GM12878 (cell line): Measurements from ENCODE around the gene CAT. TPM values are rescaled to one million over a fixed set of nuclear protein-coding genes. Genes with fewer than 3 reads are reported as not detected.

Source experiments
- ATAC-seq: fragments of 200-7000 bp; cut with Tn5 transposase; 3 replicates; pipeline ENCODE4 v1.9.1; 2020; ENCODE audit warnings: mild to moderate bottlenecking, moderate library complexity
- BruUV-seq: library from RNA; stranded (reverse); fragments of 400-500 nt; replicated peaks from 2 replicates; lab custom pipeline; 2021; lab: Mats Ljungman, UMichigan
- CTCF ChIA-PET: fragments of 300-600 bp; sonication (Branson Sonifier 250); formaldehyde crosslinking; extraction: SDS; loops from one replicate; lab custom pipeline; 2021; ENCODE audit warnings: inconsistent platforms; lab: Yijun Ruan, JAX
- POLR2A ChIA-PET: fragments of 350-600 bp; formaldehyde crosslinking; extraction: SDS; loops from one replicate; lab custom pipeline; 2021; ENCODE audit warnings: inconsistent platforms; lab: Charles Lee
- RAD21 ChIA-PET: fragments of 300-600 bp; sonication (Branson Sonifier 250); formaldehyde crosslinking; loops from one replicate; lab custom pipeline; 2023; ENCODE audit warnings: antibody characterized with exemption; ENCODE audit not compliant: unreplicated experiment; lab: Charles Lee
- SMC1A ChIA-PET: fragments of 300-600 bp; sonication (Branson Sonifier 250); formaldehyde crosslinking; loops from one replicate; lab custom pipeline; 2023; ENCODE audit not compliant: unreplicated experiment, uncharacterized antibody; lab: Charles Lee
- DNase-seq: peaks from one replicate; pipeline ENCODE4 v3.0.0-alpha.2; 2011; ENCODE audit warnings: low read depth, low spot score
- FAIRE-seq: peaks from 3 replicates; lab custom pipeline; 2011; peaks lifted over from hg19 to GRCh38; lab: Jason Lieb, UNC
- H2AFZ ChIP-seq: 2 replicates; pipeline ENCODE4 v1.6.0; 2011; ENCODE audit warnings: low read depth, low read length, control low read depth; ENCODE audit not compliant: control insufficient read depth
- H3K27ac ChIP-seq: 2 replicates; pipeline ENCODE4 v1.5.1; 2011; ENCODE audit warnings: control low read depth; ENCODE audit not compliant: control insufficient read depth, insufficient read depth
- H3K27me3 ChIP-seq, 2 experiments: replicated peaks in 1 of 2; 2 replicates each; pipeline versions ENCODE4 v1.6.0 to v1.6.1; 2011; ENCODE audit warnings: low read length in 1 of 2; ENCODE audit not compliant: control insufficient read depth in 2 of 2, insufficient read depth in 2 of 2
- H3K36me3 ChIP-seq, 2 experiments: 2 replicates each; pipeline ENCODE4 v1.5.1; 2011; ENCODE audit warnings: low read length in 1 of 2; ENCODE audit not compliant: control insufficient read depth in 2 of 2, insufficient read depth in 2 of 2
- H3K4me1 ChIP-seq: 2 replicates; pipeline ENCODE4 v1.6.1; 2011; ENCODE audit warnings: mild to moderate bottlenecking, low read length, moderate library complexity, mixed read lengths; ENCODE audit not compliant: control insufficient read depth, insufficient read depth
- H3K4me2 ChIP-seq: 2 replicates; pipeline ENCODE4 v1.6.0; 2011; ENCODE audit warnings: control low read depth; ENCODE audit not compliant: control insufficient read depth, insufficient read depth
- H3K4me3 ChIP-seq: fragments of 200-600 bp; sonication (generic); 2 replicates; pipeline ENCODE4 v1.5.1; 2016
- H3K79me2 ChIP-seq: 2 replicates; pipeline ENCODE4 v1.6.0; 2011; ENCODE audit warnings: low read length; ENCODE audit not compliant: control insufficient read depth, insufficient read depth
- H3K9ac ChIP-seq: 2 replicates; pipeline ENCODE4 v1.8.0; 2011; ENCODE audit warnings: low read length, control low read depth, mixed read lengths; ENCODE audit not compliant: control insufficient read depth, insufficient read depth
- H3K9me3 ChIP-seq: replicated peaks from 3 replicates; pipeline ENCODE4 v1.5.1; 2011; ENCODE audit warnings: mild to moderate bottlenecking, low read length; ENCODE audit not compliant: control insufficient read depth, insufficient read depth
- H4K20me1 ChIP-seq: 2 replicates; pipeline ENCODE4 v1.6.0; 2011; ENCODE audit not compliant: control insufficient read depth, insufficient read depth
- E2F4 ChIP-seq: IDR thresholded peaks from 2 replicates; pipeline ENCODE4 v1.6.1; 2012; ENCODE audit warnings: low read depth, low read length, improper control_type of control experiment
- IRF3 ChIP-seq: fragments of 450-650 bp; IDR thresholded peaks from 2 replicates; pipeline ENCODE4 v1.6.1; 2014; ENCODE audit warnings: mild to moderate bottlenecking
- NR2C1 ChIP-seq: fragments of 450-650 bp; IDR thresholded peaks from 2 replicates; pipeline ENCODE4 v1.6.1; 2017; ENCODE audit warnings: antibody characterized with exemption, mild to moderate bottlenecking, moderate library complexity
- PML ChIP-seq: IDR thresholded peaks from 2 replicates; pipeline ENCODE4 v1.6.1; 2012; ENCODE audit warnings: low read length, inconsistent platforms
- POLR2AphosphoS5 ChIP-seq: IDR thresholded peaks from 2 replicates; pipeline ENCODE4 v1.6.1; 2011; ENCODE audit warnings: mild to moderate bottlenecking, low read length, inconsistent platforms
- RFX5 ChIP-seq: IDR thresholded peaks from 2 replicates; pipeline ENCODE4 v1.6.1; 2011; ENCODE audit warnings: low read depth, low read length, improper control_type of control experiment
- SUPT20H ChIP-seq: IDR thresholded peaks from 2 replicates; pipeline ENCODE4 v1.6.1; 2011; ENCODE audit warnings: low read depth, mild to moderate bottlenecking, low read length, moderate library complexity, borderline replicate concordance; ENCODE audit not compliant: control insufficient read depth
- SUZ12 ChIP-seq: fragments of 200-600 bp; sonication (generic); IDR thresholded peaks from one replicate; pipeline ENCODE4 v1.6.1; 2018; ENCODE audit warnings: antibody characterized with exemption, mild to moderate bottlenecking; ENCODE audit not compliant: unreplicated experiment
- TBL1XR1 ChIP-seq: IDR thresholded peaks from 2 replicates; pipeline ENCODE4 v1.6.1; 2012; ENCODE audit warnings: low read depth, low read length, improper control_type of control experiment
- TCF3 ChIP-seq: IDR thresholded peaks from 2 replicates; pipeline ENCODE4 v1.6.1; 2012; ENCODE audit warnings: low read depth, mild to moderate bottlenecking, low read length, borderline replicate concordance; ENCODE audit not compliant: insufficient read depth
- WGBS: methylation state at CpG from one replicate; pipeline ENCODE4 v1.1.6; 2016; ENCODE audit warnings: low lambda C conversion rate; ENCODE audit not compliant: insufficient replicate concordance, insufficient coverage; ENCODE audit errors: missing lambda C conversion rate; 5-methylcytosine and 5-hydroxymethylcytosine counted together
- in situ Hi-C: fragments of 300-500 bp; cut with MboI; formaldehyde crosslinking; loops from 9 replicates; pipeline ENCODE4 v1.14.3; 2018; ENCODE audit warnings: mixed read lengths
- intact Hi-C: fragments of 100-400 bp; cut with micrococcal nuclease; formaldehyde crosslinking; loops from one replicate; pipeline ENCODE4 v1.14.2; 2022; ENCODE audit not compliant: unreplicated experiment
- polyA plus RNA-seq, 11 experiments: library from polyadenylated mRNA; depleted of rRNA in 4 of 11; unstranded in 6 of 11; stranded (reverse) in 5 of 11; fragments of >200 nt; fragmentation: Nextera tagmentation in 4 of 11; fragmentation: Illumina TruSeq in 1 of 11; extraction: Ambion mirVana in 4 of 11; extraction: Trizol in 1 of 11; gene quantifications; 1 replicate in 1 of 11; 2 replicates in 10 of 11; pipeline versions ENCODE4 v1.2.1 to v1.2.3, GENCODE V29; 2011 to 2016; ENCODE audit warnings: inconsistent platforms in 2 of 11, missing spikeins in 2 of 11, low read depth in 1 of 11
- total RNA-seq, 4 experiments: library from RNA; depleted of rRNA in 3 of 4; stranded (reverse); fragments of >200 nt in 3 of 4; fragmentation: Illumina TruSeq in 1 of 4; extraction: Trizol in 1 of 4; gene quantifications; 2 replicates each; pipeline versions ENCODE4 v1.2.1 to v1.2.3, GENCODE V29; 2013 to 2021

Gene CAT
- total and polyA plus RNA-seq, 10 of the 15 experiments (the other 5 are each of a cell fraction or from before 2014, with no cell fraction given): 22.4 to 71.3 (median 33.6) TPM

GRCh38 chr11:34461215-34461614 is 22.5 kb downstream of the CAT start:
- Histone ChIP-seq H3K36me3 (peaks cover 2 to 14% of the 10 kb centered on the region in 2 experiments), H3K9ac (no peak overlapping the region), H4K20me1 (no peaks in the 10 kb centered on the region), H3K4me2 (no peak overlapping the region), H3K4me3 (no peak overlapping the region), H3K27ac (no peak overlapping the region), H2AFZ (no peak overlapping the region), H3K79me2 (no peaks in the 10 kb centered on the region), H3K4me1 (no peaks in the 10 kb centered on the region), H3K9me3 (peaks cover 3% of the 10 kb centered on the region; the same call in 2 of the 3 replicates), H3K27me3 (no peaks in the 10 kb centered on the region)
- POLR2A ChIA-PET: no interaction called here
- FAIRE-seq (no peak), DNase-seq (no peak), ATAC-seq (no peak)
- TF ChIP-seq TBL1XR1 (no peak), RFX5 (no peak), IRF3 (no peak), SUPT20H (no peak), SUZ12 (no peak), PML (no peak), POLR2AphosphoS5 (no peak), E2F4 (no peak), TCF3 (no peak), NR2C1 (no peak)
- in situ Hi-C loops (no loop called here), intact Hi-C loops (loop anchor here (10.0 kb wide), 1 partner anchor 286 kb away; no protein-coding TSS in a partner anchor)
- BruUV-seq: no TSS peak
- RAD21 ChIA-PET: no interaction called here
- WGBS: 95% methylated on average over 14 of the region's 14 CpGs
- SMC1A ChIA-PET: no interaction called here
- CTCF ChIA-PET: no interaction called here
